WTC11 (cell line): ENCODE data around the gene SPINT2. TPM values are rescaled to one million over a fixed set of nuclear protein-coding genes. Genes with fewer than 3 reads are reported as not detected.
A peak's percentile ranks its signal among the peaks of the same experiment; 100 is the strongest.

Experiments used
- ARID4B ChIP-seq: sonication (generic); formaldehyde crosslinking; IDR thresholded peaks from 2 replicates; pipeline ENCODE4 v1.8.0; 2023; ENCODE audit warnings: missing genetic modification reagents, mild to moderate bottlenecking, borderline replicate concordance
- ATF1 ChIP-seq: sonication (generic); formaldehyde crosslinking; IDR thresholded peaks from 2 replicates; pipeline ENCODE4 v1.8.1; 2023; ENCODE audit warnings: mild to moderate bottlenecking, moderate library complexity, missing genetic modification reagents
- CREB1 ChIP-seq: sonication (generic); formaldehyde crosslinking; IDR thresholded peaks from 2 replicates; pipeline ENCODE4 v1.8.0; 2023; ENCODE audit warnings: mild to moderate bottlenecking, missing genetic modification reagents
- ELF4 ChIP-seq: sonication (generic); formaldehyde crosslinking; IDR thresholded peaks from 2 replicates; pipeline ENCODE4 v1.8.1; 2022; ENCODE audit warnings: low read depth, mild to moderate bottlenecking, moderate library complexity, missing genetic modification reagents
- EMX1 ChIP-seq: fragments of 250-450 bp; sonication (Bioruptor Pico); IDR thresholded peaks from 2 replicates; pipeline ENCODE4 v1.8.0; 2021; ENCODE audit warnings: mild to moderate bottlenecking
- ESRRA ChIP-seq: sonication (generic); formaldehyde crosslinking; IDR thresholded peaks from 2 replicates; pipeline ENCODE4 v1.8.1; 2022; ENCODE audit warnings: mild to moderate bottlenecking, missing genetic modification reagents, borderline replicate concordance
- ETV6 ChIP-seq: sonication (generic); formaldehyde crosslinking; IDR thresholded peaks from 2 replicates; pipeline ENCODE4 v1.8.1; 2022; ENCODE audit warnings: mild to moderate bottlenecking, missing genetic modification reagents
- IRF2 ChIP-seq: sonication (generic); formaldehyde crosslinking; IDR thresholded peaks from 2 replicates; pipeline ENCODE4 v1.8.0; 2022; ENCODE audit warnings: low read depth, missing genetic modification reagents, borderline replicate concordance
- JAZF1 ChIP-seq: fragments of 250-450 bp; sonication (Bioruptor Pico); IDR thresholded peaks from 2 replicates; pipeline ENCODE4 v1.9.0; 2021; ENCODE audit warnings: moderate library complexity, mild to moderate bottlenecking, inconsistent platforms
- JUN ChIP-seq: sonication (generic); formaldehyde crosslinking; IDR thresholded peaks from 2 replicates; pipeline ENCODE4 v1.8.0; 2023; ENCODE audit warnings: mild to moderate bottlenecking, missing genetic modification reagents
- MXD4 ChIP-seq: fragments of 250-450 bp; sonication (Bioruptor Pico); IDR thresholded peaks from 2 replicates; pipeline ENCODE4 v1.8.0; 2021; ENCODE audit warnings: mild to moderate bottlenecking, moderate library complexity, borderline replicate concordance
- NFATC4 ChIP-seq: fragments of 250-450 bp; sonication (Bioruptor Pico); IDR thresholded peaks from 2 replicates; pipeline ENCODE4 v1.9.0; 2021; ENCODE audit warnings: mild to moderate bottlenecking
- NFYB ChIP-seq: sonication (generic); formaldehyde crosslinking; conservative IDR thresholded peaks from 2 replicates; pipeline ENCODE4 v1.8.0; 2022; ENCODE audit warnings: low read depth, missing genetic modification reagents
- NR2C2 ChIP-seq: sonication (generic); formaldehyde crosslinking; IDR thresholded peaks from 2 replicates; pipeline ENCODE4 v1.8.0; 2022; ENCODE audit warnings: mild to moderate bottlenecking, missing genetic modification reagents
- PRDM15 ChIP-seq: sonication (generic); formaldehyde crosslinking; IDR thresholded peaks from 2 replicates; pipeline ENCODE4 v1.8.0; 2022; ENCODE audit warnings: missing genetic modification reagents
- PRRX2 ChIP-seq: fragments of 250-450 bp; sonication (Bioruptor Pico); IDR thresholded peaks from 2 replicates; pipeline ENCODE4 v1.8.0; 2021; ENCODE audit warnings: mild to moderate bottlenecking
- RELA ChIP-seq: sonication (generic); formaldehyde crosslinking; IDR thresholded peaks from 2 replicates; pipeline ENCODE4 v1.8.1; 2022; ENCODE audit warnings: missing genetic modification reagents, mild to moderate bottlenecking, borderline replicate concordance
- SP1 ChIP-seq: sonication (generic); formaldehyde crosslinking; conservative IDR thresholded peaks from 2 replicates; pipeline ENCODE4 v1.8.1; 2022; ENCODE audit warnings: missing genetic modification reagents
- TEAD1 ChIP-seq: sonication (generic); formaldehyde crosslinking; IDR thresholded peaks from 2 replicates; pipeline ENCODE4 v1.8.0; 2022; ENCODE audit warnings: mild to moderate bottlenecking, missing genetic modification reagents
- ZNF121 ChIP-seq: sonication (generic); formaldehyde crosslinking; IDR thresholded peaks from 2 replicates; pipeline ENCODE4 v1.8.0; 2023; ENCODE audit warnings: missing genetic modification reagents
- ZNF396 ChIP-seq: fragments of 250-450 bp; sonication (Bioruptor Pico); IDR thresholded peaks from 2 replicates; pipeline ENCODE4 v1.8.0; 2021; ENCODE audit warnings: mild to moderate bottlenecking, moderate library complexity, borderline replicate concordance
- ZNF423 ChIP-seq: fragments of 250-450 bp; sonication (Bioruptor Pico); IDR thresholded peaks from 2 replicates; pipeline ENCODE4 v2.1.2; 2022; ENCODE audit warnings: mild to moderate bottlenecking, moderate library complexity
- ZNF671 ChIP-seq: fragments of 250-450 bp; sonication (Bioruptor Pico); IDR thresholded peaks from 2 replicates; pipeline ENCODE4 v1.8.0; 2021; ENCODE audit warnings: mild to moderate bottlenecking
- total RNA-seq: library from RNA; stranded (reverse); gene quantifications from 3 replicates; pipeline ENCODE4 v1.2.3, GENCODE V29; 2021
- TF ChIP-seq, protein P1 (sequence below): sonication (generic); formaldehyde crosslinking; IDR thresholded peaks from 2 replicates; pipeline ENCODE4 v1.8.1; 2022; ENCODE audit warnings: low read depth, mild to moderate bottlenecking, moderate library complexity, missing genetic modification reagents, borderline replicate concordance
- TF ChIP-seq, protein P2 (sequence below): fragments of 250-450 bp; sonication (Bioruptor Pico); IDR thresholded peaks from 2 replicates; pipeline ENCODE4 v2.1.2; 2022; ENCODE audit warnings: mild to moderate bottlenecking, moderate library complexity
- TF ChIP-seq, protein P3 (sequence below): sonication (generic); formaldehyde crosslinking; IDR thresholded peaks from 2 replicates; pipeline ENCODE4 v1.8.1; 2022; ENCODE audit warnings: mild to moderate bottlenecking, moderate library complexity, missing genetic modification reagents
- TF ChIP-seq, protein P4 (sequence below): sonication (generic); formaldehyde crosslinking; IDR thresholded peaks from 2 replicates; pipeline ENCODE4 v1.8.0; 2022; ENCODE audit warnings: mild to moderate bottlenecking, missing genetic modification reagents

Gene SPINT2
- total RNA-seq, 1 experiment from 2014 or later = 335 TPM

DNA sequence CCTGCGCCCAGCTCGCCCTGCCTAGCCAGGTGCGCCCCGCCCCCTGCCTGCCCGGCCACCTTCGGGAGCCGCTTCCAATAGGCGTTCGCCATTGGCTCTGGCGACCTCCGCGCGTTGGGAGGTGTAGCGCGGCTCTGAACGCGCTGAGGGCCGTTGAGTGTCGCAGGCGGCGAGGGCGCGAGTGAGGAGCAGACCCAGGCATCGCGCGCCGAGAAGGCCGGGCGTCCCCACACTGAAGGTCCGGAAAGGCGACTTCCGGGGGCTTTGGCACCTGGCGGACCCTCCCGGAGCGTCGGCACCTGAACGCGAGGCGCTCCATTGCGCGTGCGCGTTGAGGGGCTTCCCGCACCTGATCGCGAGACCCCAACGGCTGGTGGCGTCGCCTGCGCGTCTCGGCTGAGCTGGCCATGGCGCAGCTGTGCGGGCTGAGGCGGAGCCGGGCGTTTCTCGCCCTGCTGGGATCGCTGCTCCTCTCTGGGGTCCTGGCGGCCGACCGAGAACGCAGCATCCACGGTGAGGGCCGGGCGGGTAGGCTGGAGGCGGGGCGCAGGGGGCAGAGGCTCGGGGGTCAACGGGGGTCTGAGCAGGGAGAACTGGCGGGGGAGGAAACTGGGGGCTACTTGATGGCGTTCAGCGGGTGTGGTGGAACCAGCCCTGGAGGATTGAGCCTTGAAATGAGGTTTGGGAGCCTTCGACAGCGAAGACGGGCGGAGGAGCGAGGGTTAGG, at the start of gene SPINT2 (continued):
- TF ChIP-seq JAZF1 (CRISPR knock-in tag) (no peak), EMX1 (CRISPR knock-in tag) (no peak), TEAD1 (CRISPR knock-in tag) (peak; percentile 63; the same call in 1 of the 2 replicates), CREB1 (CRISPR knock-in tag) (peak; percentile 80; the same call in 1 of the 2 replicates), PRRX2 (no peak), ATF1 (CRISPR knock-in tag) (no peak), ZNF423 (CRISPR knock-in tag) (no peak), RELA (no peak), IRF2 (CRISPR knock-in tag) (no peak), ZNF396 (CRISPR knock-in tag) (no peak), ESRRA (CRISPR knock-in tag) (peak; percentile 50; the same call in 1 of the 2 replicates), NFYB (peak; percentile 25; the same call in 1 of the 2 replicates), ETV6 (peak; percentile 87), ARID4B (CRISPR knock-in tag) (peak; percentile 66; the same call in 1 of the 2 replicates), ZNF121 (CRISPR knock-in tag) (peak; percentile 98), NR2C2 (CRISPR knock-in tag) (no peak), JUN (CRISPR knock-in tag) (no peak; the same call in 1 of the 2 replicates), ZNF671 (CRISPR knock-in tag) (no peak), NFATC4 (CRISPR knock-in tag) (no peak), PRDM15 (CRISPR knock-in tag) (no peak), SP1 (CRISPR knock-in tag) (peak; percentile 89), MXD4 (CRISPR knock-in tag) (no peak), ELF4 (CRISPR knock-in tag) (no peak)
- TF ChIP-seq, protein P1, sequence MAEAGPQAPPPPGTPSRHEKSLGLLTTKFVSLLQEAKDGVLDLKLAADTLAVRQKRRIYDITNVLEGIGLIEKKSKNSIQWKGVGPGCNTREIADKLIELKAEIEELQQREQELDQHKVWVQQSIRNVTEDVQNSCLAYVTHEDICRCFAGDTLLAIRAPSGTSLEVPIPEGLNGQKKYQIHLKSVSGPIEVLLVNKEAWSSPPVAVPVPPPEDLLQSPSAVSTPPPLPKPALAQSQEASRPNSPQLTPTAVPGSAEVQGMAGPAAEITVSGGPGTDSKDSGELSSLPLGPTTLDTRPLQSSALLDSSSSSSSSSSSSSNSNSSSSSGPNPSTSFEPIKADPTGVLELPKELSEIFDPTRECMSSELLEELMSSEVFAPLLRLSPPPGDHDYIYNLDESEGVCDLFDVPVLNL = no peak
- TF ChIP-seq, protein P2, sequence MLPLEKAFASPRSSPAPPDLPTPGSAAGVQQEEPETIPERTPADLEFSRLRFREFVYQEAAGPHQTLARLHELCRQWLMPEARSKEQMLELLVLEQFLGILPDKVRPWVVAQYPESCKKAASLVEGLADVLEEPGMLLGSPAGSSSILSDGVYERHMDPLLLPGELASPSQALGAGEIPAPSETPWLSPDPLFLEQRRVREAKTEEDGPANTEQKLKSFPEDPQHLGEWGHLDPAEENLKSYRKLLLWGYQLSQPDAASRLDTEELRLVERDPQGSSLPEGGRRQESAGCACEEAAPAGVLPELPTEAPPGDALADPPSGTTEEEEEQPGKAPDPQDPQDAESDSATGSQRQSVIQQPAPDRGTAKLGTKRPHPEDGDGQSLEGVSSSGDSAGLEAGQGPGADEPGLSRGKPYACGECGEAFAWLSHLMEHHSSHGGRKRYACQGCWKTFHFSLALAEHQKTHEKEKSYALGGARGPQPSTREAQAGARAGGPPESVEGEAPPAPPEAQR (CRISPR knock-in tag) = no peak
- TF ChIP-seq, protein P3, sequence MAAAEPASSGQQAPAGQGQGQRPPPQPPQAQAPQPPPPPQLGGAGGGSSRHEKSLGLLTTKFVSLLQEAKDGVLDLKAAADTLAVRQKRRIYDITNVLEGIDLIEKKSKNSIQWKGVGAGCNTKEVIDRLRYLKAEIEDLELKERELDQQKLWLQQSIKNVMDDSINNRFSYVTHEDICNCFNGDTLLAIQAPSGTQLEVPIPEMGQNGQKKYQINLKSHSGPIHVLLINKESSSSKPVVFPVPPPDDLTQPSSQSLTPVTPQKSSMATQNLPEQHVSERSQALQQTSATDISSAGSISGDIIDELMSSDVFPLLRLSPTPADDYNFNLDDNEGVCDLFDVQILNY = peak; percentile 82
- TF ChIP-seq, protein P4, sequence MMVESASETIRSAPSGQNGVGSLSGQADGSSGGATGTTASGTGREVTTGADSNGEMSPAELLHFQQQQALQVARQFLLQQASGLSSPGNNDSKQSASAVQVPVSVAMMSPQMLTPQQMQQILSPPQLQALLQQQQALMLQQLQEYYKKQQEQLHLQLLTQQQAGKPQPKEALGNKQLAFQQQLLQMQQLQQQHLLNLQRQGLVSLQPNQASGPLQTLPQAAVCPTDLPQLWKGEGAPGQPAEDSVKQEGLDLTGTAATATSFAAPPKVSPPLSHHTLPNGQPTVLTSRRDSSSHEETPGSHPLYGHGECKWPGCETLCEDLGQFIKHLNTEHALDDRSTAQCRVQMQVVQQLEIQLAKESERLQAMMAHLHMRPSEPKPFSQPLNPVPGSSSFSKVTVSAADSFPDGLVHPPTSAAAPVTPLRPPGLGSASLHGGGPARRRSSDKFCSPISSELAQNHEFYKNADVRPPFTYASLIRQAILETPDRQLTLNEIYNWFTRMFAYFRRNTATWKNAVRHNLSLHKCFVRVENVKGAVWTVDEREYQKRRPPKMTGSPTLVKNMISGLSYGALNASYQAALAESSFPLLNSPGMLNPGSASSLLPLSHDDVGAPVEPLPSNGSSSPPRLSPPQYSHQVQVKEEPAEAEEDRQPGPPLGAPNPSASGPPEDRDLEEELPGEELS (CRISPR knock-in tag) = peak; percentile 76
